Pancreas (tissue), 10 donors: ENCODE measurements around the gene HTR3A. TPM values are rescaled to one million over a fixed set of nuclear protein-coding genes. Genes with fewer than 3 reads are reported as not detected.

ENCODE experiments used
- ATAC-seq, 4 donors: fragments of 200-7000 bp; cut with Tn5 transposase; one replicate each; pipeline versions ENCODE4 v1.8.0 to v1.9.1; 2020; ENCODE audit warnings: mild to moderate bottlenecking in 4 of 4, moderate library complexity in 4 of 4
- DNase-seq, 6 donors: peaks; one replicate each; pipeline ENCODE4 v3.0.0-alpha.2; 2020
- FAIRE-seq: peaks from 2 replicates; lab custom pipeline; 2012; peaks lifted over from hg19 to GRCh38; lab: Jason Lieb, UNC
- H3K27ac ChIP-seq, 4 donors: fragments of 200-600 bp; sonication (generic); 1 replicate in 3 of 4; 2 replicates in 1 of 4; pipeline versions ENCODE4 v1.5.0 to v1.8.0; 2020
- H3K27me3 ChIP-seq, 4 donors: fragments of 200-600 bp; one replicate each; pipeline ENCODE4 v1.8.0; 2021
- H3K36me3 ChIP-seq, 3 donors: fragments of 200-600 bp; sonication (generic) in 1 of 3; one replicate each; pipeline versions ENCODE4 v1.5.0 to v1.8.0; 2020 to 2021
- H3K4me1 ChIP-seq, 3 donors: fragments of 200-600 bp; one replicate each; pipeline ENCODE4 v1.8.0; 2021
- H3K4me3 ChIP-seq, 4 donors: fragments of 200-600 bp; sonication (generic) in 2 of 4; one replicate each; pipeline versions ENCODE4 v1.5.0 to v1.8.0; 2020 to 2021
- H3K9me3 ChIP-seq, 4 donors: fragments of 200-600 bp; one replicate each; pipeline ENCODE4 v1.8.0; 2021
- WGBS, 2 donors: extraction: QIAGEN DNeasy Blood & Tissue Kit; methylation state at CpG; one replicate each; pipeline ENCODE4 v1.1.7; 2013; 5-methylcytosine and 5-hydroxymethylcytosine counted together
- intact Hi-C, 3 donors: fragments of 100-400 bp; cut with DNase I; formaldehyde crosslinking; loops; one replicate each; pipeline versions ENCODE4 v1.11.1 to v1.14.2; 2022
- polyA plus RNA-seq, 2 donors: library from polyadenylated mRNA; stranded (reverse); fragments of 200-250 nt; gene quantifications; one replicate each; pipeline ENCODE4 v1.2.3, GENCODE V29; 2013
- total RNA-seq, 6 donors: library from RNA; stranded (reverse); fragmentation: NEBNext Ultra II Directional in 4 of 6; extraction: Animal tissue kit (Norgen Biotek cat#: 25700) in 4 of 6; gene quantifications; one replicate each; pipeline versions ENCODE4 v1.2.1 to v1.2.4, GENCODE V29; 2021 to 2023
- TF ChIP-seq, protein P1 (sequence below), 4 donors: fragments of 200-600 bp; sonication (generic) in 3 of 4; IDR thresholded peaks; one replicate each; pipeline versions ENCODE4 v1.5.0 to v1.8.0; 2021; ENCODE audit warnings: antibody characterized with exemption in 4 of 4
- donor health status: healthy with polysubstance abuse.
- donor health status: DM: no; HTN: no; CAD: no; lungs with moderate emphysema.
- donor health status: DM: no; HTN: no; CAD: no.
- donor health status: control.
- donor health status: control.
- donor health status: Bipolar disorder and iron deficiency.
- donor health status: DM: yes; HTN: yes; CAD: no.
- donor health status: DM: no; HTN: no; CAD: no.
- donor health status: DM: no; HTN: no; CAD: no.
- donor health status: DM: yes; HTN: yes; CAD: no.

Gene HTR3A
- total and polyA plus RNA-seq, 8 donors: 0.16 to 4.9 (median 0.70) TPM

DNA sequence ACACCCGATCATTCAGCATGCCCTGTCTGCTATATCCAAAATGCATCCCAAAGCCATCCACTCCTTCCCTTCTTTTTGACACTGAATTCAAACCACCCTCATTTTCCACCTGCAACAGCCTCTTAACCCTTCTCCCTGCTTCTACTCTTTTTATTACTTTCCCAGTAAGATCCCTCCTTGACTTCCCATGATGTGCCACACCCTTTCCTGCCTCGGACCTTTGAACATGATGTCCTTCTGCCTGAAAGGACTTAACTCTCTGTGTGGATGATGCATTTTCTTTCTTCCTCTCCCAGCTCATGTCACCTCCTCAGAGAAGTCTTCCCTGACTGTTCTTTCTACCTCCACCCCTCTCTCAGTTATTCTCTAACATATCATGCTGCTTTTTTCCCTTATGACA, 36.5 kb downstream of the HTR3A start:
- 49 to 56% methylated on average over 2 of the region's 2 CpGs for WGBS, 2 donors
- DNase-seq: no peak

DNA sequence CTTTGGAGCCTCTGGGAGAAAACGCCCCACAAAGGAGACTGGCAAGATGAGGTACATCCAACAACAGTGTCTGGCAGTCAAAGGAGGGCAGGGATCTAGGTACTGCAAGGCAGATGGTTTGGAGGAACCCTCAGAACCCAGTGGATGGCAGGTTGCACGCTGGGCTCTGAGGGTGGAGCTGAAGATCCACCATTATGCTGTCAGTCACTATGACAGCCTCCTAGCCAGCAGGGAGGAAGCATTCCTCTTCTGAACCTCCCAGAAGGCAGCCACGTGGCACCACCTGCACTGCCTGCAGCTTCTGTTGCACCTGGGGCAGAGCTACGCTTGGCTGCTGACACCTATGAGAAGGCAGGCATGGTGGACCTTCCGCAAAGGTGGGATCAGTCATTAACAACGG, 40.2 kb downstream of the HTR3A start:
- Histone ChIP-seq H3K27ac (no peak overlapping the region), H3K4me1 (peaks cover 0 to 4% (median 0%) of the 10 kb centered on the region in 3 donors), H3K4me3 (no peak overlapping the region), H3K27me3 (no peaks in the 10 kb centered on the region), H3K36me3 (no peaks in the 10 kb centered on the region), H3K9me3 (no peaks in the 10 kb centered on the region)
- ATAC-seq (no peak), DNase-seq (no peak), FAIRE-seq (no peak)
- 52 to 57% methylated on average over 6 of the region's 6 CpGs for WGBS, 2 donors
- TF ChIP-seq, protein P1, sequence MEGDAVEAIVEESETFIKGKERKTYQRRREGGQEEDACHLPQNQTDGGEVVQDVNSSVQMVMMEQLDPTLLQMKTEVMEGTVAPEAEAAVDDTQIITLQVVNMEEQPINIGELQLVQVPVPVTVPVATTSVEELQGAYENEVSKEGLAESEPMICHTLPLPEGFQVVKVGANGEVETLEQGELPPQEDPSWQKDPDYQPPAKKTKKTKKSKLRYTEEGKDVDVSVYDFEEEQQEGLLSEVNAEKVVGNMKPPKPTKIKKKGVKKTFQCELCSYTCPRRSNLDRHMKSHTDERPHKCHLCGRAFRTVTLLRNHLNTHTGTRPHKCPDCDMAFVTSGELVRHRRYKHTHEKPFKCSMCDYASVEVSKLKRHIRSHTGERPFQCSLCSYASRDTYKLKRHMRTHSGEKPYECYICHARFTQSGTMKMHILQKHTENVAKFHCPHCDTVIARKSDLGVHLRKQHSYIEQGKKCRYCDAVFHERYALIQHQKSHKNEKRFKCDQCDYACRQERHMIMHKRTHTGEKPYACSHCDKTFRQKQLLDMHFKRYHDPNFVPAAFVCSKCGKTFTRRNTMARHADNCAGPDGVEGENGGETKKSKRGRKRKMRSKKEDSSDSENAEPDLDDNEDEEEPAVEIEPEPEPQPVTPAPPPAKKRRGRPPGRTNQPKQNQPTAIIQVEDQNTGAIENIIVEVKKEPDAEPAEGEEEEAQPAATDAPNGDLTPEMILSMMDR (IDR thresholded peaks at IDR 0.05): no peak
- intact Hi-C loops: no loop called here

More for the DNA sequence above, 36.5 kb downstream of the HTR3A start:
- Histone ChIP-seq H3K27me3 (no peaks in the 10 kb centered on the region), H3K9me3 (no peaks in the 10 kb centered on the region), H3K36me3 (no peaks in the 10 kb centered on the region), H3K27ac (no peak overlapping the region), H3K4me3 (no peak overlapping the region), H3K4me1 (no peaks in the 10 kb centered on the region)
- no peak for FAIRE-seq
- intact Hi-C loops: no loop called here
- no peak for ATAC-seq
- TF ChIP-seq, protein P1 (IDR thresholded peaks at IDR 0.05): no peak

DNA sequence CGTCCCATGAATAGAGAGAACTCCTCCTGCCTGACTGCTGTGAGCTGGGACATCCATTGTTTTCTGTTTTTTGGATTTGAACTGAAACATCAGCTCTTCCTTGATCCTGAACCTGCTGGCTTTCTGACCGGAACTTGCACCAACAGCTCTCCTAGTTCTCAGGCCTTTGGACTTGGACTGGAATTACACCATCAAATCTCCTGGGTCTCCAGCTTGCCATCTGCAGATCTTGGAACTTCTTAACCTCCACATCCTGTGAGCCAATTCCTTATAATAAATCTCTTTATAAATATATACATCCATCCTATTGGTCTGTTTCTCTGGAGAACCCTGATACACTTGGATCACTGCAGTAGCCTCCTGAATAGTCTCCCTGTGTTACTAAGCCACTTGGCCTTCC, 42.1 kb downstream of the HTR3A start:
- TF ChIP-seq, protein P1 (IDR thresholded peaks at IDR 0.05): no peak
- FAIRE-seq (no peak), ATAC-seq (no peak), DNase-seq (no peak)
- 88 to 96% methylated on average over 2 of the region's 2 CpGs for WGBS, 2 donors
- Histone ChIP-seq H3K27me3 (no peaks in the 10 kb centered on the region), H3K27ac (no peak overlapping the region), H3K4me3 (no peak overlapping the region), H3K36me3 (no peaks in the 10 kb centered on the region), H3K9me3 (no peaks in the 10 kb centered on the region), H3K4me1 (peaks cover 0 to 4% (median 0%) of the 10 kb centered on the region in 3 donors)
- intact Hi-C loops: no loop called here

DNA sequence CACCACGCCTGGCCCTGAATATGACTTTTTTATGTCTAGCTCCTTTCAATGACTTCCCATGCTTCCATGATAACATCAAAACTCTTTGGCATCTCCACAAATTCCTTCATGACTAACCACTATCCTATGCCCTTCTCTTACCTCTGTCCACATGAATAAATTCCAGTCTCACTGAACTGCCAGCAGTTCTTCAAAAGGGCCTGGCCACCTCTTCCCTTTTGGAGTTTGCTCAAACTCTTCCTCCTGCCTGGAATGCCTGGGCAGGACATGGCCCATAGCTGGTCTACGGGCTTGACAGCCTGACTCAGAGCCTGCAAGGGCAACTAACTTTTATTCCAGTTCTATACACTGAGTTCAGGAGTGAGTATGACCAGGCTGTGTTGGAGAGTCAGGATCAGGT, 42.8 kb downstream of the HTR3A start:
- Histone ChIP-seq H3K27ac (no peak overlapping the region), H3K4me3 (no peak overlapping the region), H3K27me3 (no peaks in the 10 kb centered on the region), H3K36me3 (no peaks in the 10 kb centered on the region), H3K9me3 (no peaks in the 10 kb centered on the region), H3K4me1 (peaks cover 0 to 4% (median 0%) of the 10 kb centered on the region in 3 donors)
- FAIRE-seq (no peak), ATAC-seq (no peak), DNase-seq (peak in 1 of 6 donors; percentile 3)
- intact Hi-C loops: no loop called here
- TF ChIP-seq, protein P1 (IDR thresholded peaks at IDR 0.05): no peak
- 44 to 45% methylated on average over 2 of the region's 2 CpGs for WGBS, 2 donors

DNA sequence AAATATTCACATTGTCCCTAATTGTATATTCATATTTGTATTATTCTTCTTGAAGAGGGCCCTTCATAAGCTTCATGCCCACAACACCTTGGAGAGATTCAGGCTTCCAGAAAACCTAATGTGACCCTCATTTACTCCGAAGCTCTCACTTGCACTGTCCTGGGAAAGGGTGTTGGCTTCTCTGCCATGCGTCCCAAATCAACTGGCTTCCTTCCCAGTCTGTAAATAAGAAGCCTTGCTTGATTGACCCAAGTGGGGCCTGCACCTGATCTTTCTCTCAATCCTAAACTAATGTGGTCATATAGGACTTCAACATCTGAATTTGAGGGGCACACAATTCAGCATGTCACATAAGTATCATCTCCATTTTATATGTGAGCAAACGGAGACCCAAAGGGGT, 44.1 kb downstream of the HTR3A start:
- Histone ChIP-seq H3K9me3 (no peaks in the 10 kb centered on the region), H3K27ac (no peak overlapping the region), H3K36me3 (no peaks in the 10 kb centered on the region), H3K4me1 (peaks cover 0 to 4% (median 0%) of the 10 kb centered on the region in 3 donors), H3K4me3 (no peak overlapping the region), H3K27me3 (no peaks in the 10 kb centered on the region)
- WGBS, 2 donors: 40 to 41% methylated on average over 3 of the region's 3 CpGs
- FAIRE-seq (no peak), DNase-seq (no peak), ATAC-seq (peak in 2 of 4 donors; percentile 58 to 64)
- intact Hi-C loops: no loop called here
- TF ChIP-seq, protein P1 (IDR thresholded peaks at IDR 0.05): no peak
